Endothelial cell of umbilical vein (primary cell): ENCODE data around the gene NDUFB6. TPM values are rescaled to one million over a fixed set of nuclear protein-coding genes. Genes with fewer than 3 reads are reported as not detected.

Experiments used
- BruUV-seq: library from RNA; stranded (reverse); fragments of 400-500 nt; replicated peaks from 2 replicates; lab custom pipeline; 2021; lab: Mats Ljungman, UMichigan
- CTCF ChIA-PET: fragments of 300-600, 350-600 bp; sonication (Branson Sonifier 250); formaldehyde crosslinking; loops from one replicate; lab custom pipeline; 2021; ENCODE audit warnings: antibody characterized with exemption, inconsistent platforms; lab: Charles Lee
- POLR2A ChIA-PET: fragments of 300-600, 350-600 bp; sonication (Branson Sonifier 250); formaldehyde crosslinking; loops from one replicate; lab custom pipeline; 2021; ENCODE audit warnings: antibody characterized with exemption, inconsistent platforms; lab: Charles Lee
- DNase-seq: peaks from one replicate; pipeline ENCODE4 v3.0.0-alpha.2; 2011; ENCODE audit warnings: low read depth, low spot score
- FAIRE-seq: peaks from 2 replicates; lab custom pipeline; 2011; peaks lifted over from hg19 to GRCh38; lab: Jason Lieb, UNC
- H2AFZ ChIP-seq: 2 replicates; pipeline ENCODE4 v1.6.0; 2012; ENCODE audit warnings: low read depth, low read length, control low read depth, inconsistent platforms
- H3K27ac ChIP-seq: 2 replicates; pipeline ENCODE4 v1.5.1; 2011; ENCODE audit warnings: low read depth, mild to moderate bottlenecking, control low read depth, low read length, moderate library complexity; ENCODE audit not compliant: insufficient read depth
- H3K27me3 ChIP-seq, 2 experiments: 2 replicates each; pipeline versions ENCODE4 v1.6.0 to v1.6.1; 2011; ENCODE audit warnings: low read length in 2 of 2, mixed read lengths in 1 of 2; ENCODE audit not compliant: control insufficient read depth in 2 of 2, insufficient read depth in 2 of 2
- H3K36me3 ChIP-seq, 2 experiments: 2 replicates in 1 of 2; 3 replicates in 1 of 2; pipeline ENCODE4 v1.5.1; 2011; ENCODE audit warnings: low read length in 2 of 2, mild to moderate bottlenecking in 1 of 2, moderate library complexity in 1 of 2; ENCODE audit not compliant: control insufficient read depth in 2 of 2, insufficient read depth in 2 of 2; ENCODE audit errors: extremely low read depth in 1 of 2
- H3K4me1 ChIP-seq: 3 replicates; pipeline ENCODE4 v1.5.1; 2011; ENCODE audit warnings: mild to moderate bottlenecking, low read length; ENCODE audit not compliant: control insufficient read depth, insufficient read depth; ENCODE audit errors: extremely low read depth
- H3K4me2 ChIP-seq: 2 replicates; pipeline ENCODE4 v1.6.1; 2011; ENCODE audit warnings: low read length, control low read depth, mixed read lengths; ENCODE audit not compliant: insufficient read depth
- H3K4me3 ChIP-seq, 3 experiments: fragments of 200-600 bp in 1 of 3; sonication (generic), shearing (Covaris generic) in 1 of 3; replicated peaks in 1 of 3; 2 replicates each; pipeline ENCODE4 v1.5.1; 2011 to 2016; ENCODE audit warnings: control low read depth in 3 of 3, low read length in 3 of 3, mild to moderate bottlenecking in 2 of 3, inconsistent platforms in 1 of 3, low read depth in 1 of 3, moderate library complexity in 1 of 3; ENCODE audit not compliant: insufficient read depth in 1 of 3
- H3K79me2 ChIP-seq: 2 replicates; pipeline ENCODE4 v1.6.0; 2012; ENCODE audit warnings: low read length, inconsistent platforms; ENCODE audit not compliant: control insufficient read depth, insufficient read depth
- H3K9ac ChIP-seq: replicated peaks from 2 replicates; pipeline ENCODE3; 2011; ENCODE audit warnings: low read length, control low read depth; ENCODE audit not compliant: insufficient read depth; ENCODE audit errors: extremely low read depth
- H3K9me1 ChIP-seq: replicated peaks from 3 replicates; pipeline ENCODE4 v1.6.0; 2011; ENCODE audit warnings: mild to moderate bottlenecking, low read length; ENCODE audit not compliant: control insufficient read depth, insufficient read depth; ENCODE audit errors: extremely low read depth
- H3K9me3 ChIP-seq: replicated peaks from 2 replicates; pipeline ENCODE4 v1.5.1; 2012; ENCODE audit warnings: low read length, inconsistent platforms; ENCODE audit not compliant: control insufficient read depth, insufficient read depth
- H4K20me1 ChIP-seq: replicated peaks from 2 replicates; pipeline ENCODE3; 2011; ENCODE audit warnings: mild to moderate bottlenecking, low read length; ENCODE audit not compliant: control insufficient read depth, insufficient read depth; ENCODE audit errors: extremely low read depth
- EZH2 ChIP-seq: IDR thresholded peaks from 2 replicates; pipeline ENCODE4 v1.6.1; 2012; ENCODE audit warnings: borderline replicate concordance, low read depth, mild to moderate bottlenecking, moderate library complexity, low read length, inconsistent platforms; ENCODE audit not compliant: severe bottlenecking
- FOS ChIP-seq: IDR thresholded peaks from 2 replicates; pipeline ENCODE4 v1.6.1; 2011; ENCODE audit warnings: mild to moderate bottlenecking, low read length, moderate library complexity, borderline replicate concordance; ENCODE audit not compliant: insufficient read depth
- GATA2 ChIP-seq: IDR thresholded peaks from 2 replicates; pipeline ENCODE4 v1.7.0; 2011; ENCODE audit warnings: low read depth, mild to moderate bottlenecking, moderate library complexity, mixed read lengths, low read length; ENCODE audit not compliant: insufficient read length, insufficient read depth
- JUN ChIP-seq: IDR thresholded peaks from 2 replicates; pipeline ENCODE4 v1.6.1; 2011; ENCODE audit warnings: borderline replicate concordance, low read depth; ENCODE audit not compliant: insufficient read length, insufficient read depth
- MYC ChIP-seq: IDR thresholded peaks from one replicate; pipeline ENCODE4 v1.6.1; 2011; ENCODE audit warnings: mild to moderate bottlenecking, low read depth, low read length
- POLR2A ChIP-seq: IDR thresholded peaks from 2 replicates; pipeline ENCODE4 v1.6.1; 2012; ENCODE audit warnings: low read depth, mild to moderate bottlenecking, control low read depth, low read length
- POLR2AphosphoS5 ChIP-seq: IDR thresholded peaks from 2 replicates; pipeline ENCODE4 v1.6.1; 2012; ENCODE audit warnings: low read depth, mild to moderate bottlenecking, control low read depth, low read length, moderate library complexity; ENCODE audit not compliant: insufficient read depth
- dilution Hi-C: fragments of 300-500 bp; cut with MboI; formaldehyde crosslinking; loops from one replicate; pipeline ENCODE4 v1.15.0; 2019; ENCODE audit warnings: low sequenced_read_pairs; ENCODE audit not compliant: extremely low pct_ligation_motif_present
- intact Hi-C: fragments of 100-400 bp; cut with micrococcal nuclease; formaldehyde crosslinking; loops from one replicate; pipeline ENCODE4 v1.10.0; 2022
- polyA plus RNA-seq, 4 experiments: library from polyadenylated mRNA; depleted of rRNA in 3 of 4; stranded (reverse) in 3 of 4; unstranded in 1 of 4; fragments of >200 nt; gene quantifications; 2 replicates each; pipeline versions ENCODE4 v1.2.1 to v1.2.3, GENCODE V29; 2011 to 2012; ENCODE audit warnings: missing spikeins in 1 of 4
- total RNA-seq: library from RNA; stranded (reverse); gene quantifications from 2 replicates; pipeline ENCODE4 v1.2.3, GENCODE V29; 2021
- TF ChIP-seq, protein P1 (sequence below): IDR thresholded peaks from 2 replicates; pipeline ENCODE4 v1.6.1; 2011; ENCODE audit not compliant: insufficient read depth, insufficient read length
- TF ChIP-seq, protein P2 (sequence below), 2 donors: IDR thresholded peaks; 1 replicate in 1 of 2; 2 replicates in 1 of 2; pipeline ENCODE4 v1.5.1; 2011; ENCODE audit warnings: low read length in 2 of 2, mild to moderate bottlenecking in 2 of 2, moderate library complexity in 2 of 2, control low read depth in 1 of 2, inconsistent platforms in 1 of 2, low read depth in 1 of 2; ENCODE audit not compliant: insufficient read depth in 1 of 2; ENCODE audit errors: extremely low read depth in 1 of 2

NDUFB6 gene
- total and polyA plus RNA-seq, 2 donors (not counting 3 experiments of a cell fraction or from before 2014, with no cell fraction given) = 53.5 to 59.2 TPM

DNA sequence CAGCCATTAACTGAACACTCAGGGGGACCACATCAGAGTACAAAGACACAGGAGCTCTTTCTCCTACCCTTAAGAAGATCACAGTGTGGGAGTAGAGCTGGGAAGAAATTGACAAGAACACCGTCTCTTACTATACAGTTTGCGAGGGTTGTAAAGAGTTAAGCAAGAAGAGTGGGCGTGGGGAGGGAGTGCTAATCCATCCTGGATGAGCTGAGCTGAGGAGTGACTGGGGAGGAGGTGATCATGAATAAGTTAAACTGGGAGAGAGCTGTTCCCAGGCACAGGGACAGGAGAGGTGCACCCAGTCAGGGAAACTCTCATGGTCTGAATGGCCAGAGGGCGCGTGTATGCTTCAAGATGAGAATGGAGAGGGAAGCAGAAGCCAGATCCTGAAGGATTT, 45.3 kb upstream of the NDUFB6 start:
- intact Hi-C loops = no loop called here

More for the DNA sequence above, 45.3 kb upstream of the NDUFB6 start:
- CTCF ChIA-PET = interaction anchor here (0.7 to 1.4 kb wide), 2 partner anchors 38 to 239 kb away, joined by 3 read pairs; no protein-coding TSS in a partner anchor
- no peaks in the 10 kb centered on the region for H3K9me3 ChIP-seq
- H3K27ac ChIP-seq = no peak overlapping the region
- POLR2A ChIA-PET = no interaction called here
- no peaks in the 10 kb centered on the region for H3K4me1 ChIP-seq
- H3K4me2 ChIP-seq = no peak overlapping the region
- no peak overlapping the region for H3K4me3 ChIP-seq
- H4K20me1 ChIP-seq = no peaks in the 10 kb centered on the region
- FAIRE-seq = no peak
- no peak overlapping the region for H3K9ac ChIP-seq
- H3K36me3 ChIP-seq = no peaks in the 10 kb centered on the region
- no peak for DNase-seq
- H3K27me3 ChIP-seq = peaks cover under 1 to 2% of the 10 kb centered on the region in 2 experiments
- H3K9me1 ChIP-seq = no peaks in the 10 kb centered on the region
- no peak overlapping the region for H2AFZ ChIP-seq
- no TSS peak for BruUV-seq
- no peaks in the 10 kb centered on the region for H3K79me2 ChIP-seq
- TF ChIP-seq EZH2 = no peak
- TF ChIP-seq GATA2 = no peak
- TF ChIP-seq JUN = no peak
- TF ChIP-seq FOS = no peak
- TF ChIP-seq, protein P1, sequence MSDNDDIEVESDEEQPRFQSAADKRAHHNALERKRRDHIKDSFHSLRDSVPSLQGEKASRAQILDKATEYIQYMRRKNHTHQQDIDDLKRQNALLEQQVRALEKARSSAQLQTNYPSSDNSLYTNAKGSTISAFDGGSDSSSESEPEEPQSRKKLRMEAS = no peak
- TF ChIP-seq MYC = no peak
- TF ChIP-seq, protein P2, sequence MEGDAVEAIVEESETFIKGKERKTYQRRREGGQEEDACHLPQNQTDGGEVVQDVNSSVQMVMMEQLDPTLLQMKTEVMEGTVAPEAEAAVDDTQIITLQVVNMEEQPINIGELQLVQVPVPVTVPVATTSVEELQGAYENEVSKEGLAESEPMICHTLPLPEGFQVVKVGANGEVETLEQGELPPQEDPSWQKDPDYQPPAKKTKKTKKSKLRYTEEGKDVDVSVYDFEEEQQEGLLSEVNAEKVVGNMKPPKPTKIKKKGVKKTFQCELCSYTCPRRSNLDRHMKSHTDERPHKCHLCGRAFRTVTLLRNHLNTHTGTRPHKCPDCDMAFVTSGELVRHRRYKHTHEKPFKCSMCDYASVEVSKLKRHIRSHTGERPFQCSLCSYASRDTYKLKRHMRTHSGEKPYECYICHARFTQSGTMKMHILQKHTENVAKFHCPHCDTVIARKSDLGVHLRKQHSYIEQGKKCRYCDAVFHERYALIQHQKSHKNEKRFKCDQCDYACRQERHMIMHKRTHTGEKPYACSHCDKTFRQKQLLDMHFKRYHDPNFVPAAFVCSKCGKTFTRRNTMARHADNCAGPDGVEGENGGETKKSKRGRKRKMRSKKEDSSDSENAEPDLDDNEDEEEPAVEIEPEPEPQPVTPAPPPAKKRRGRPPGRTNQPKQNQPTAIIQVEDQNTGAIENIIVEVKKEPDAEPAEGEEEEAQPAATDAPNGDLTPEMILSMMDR (IDR thresholded peaks at IDR 0.05; ENCODE audit: extremely low read depth in 1 of 2, insufficient read depth in 1 of 2, low read depth in 1 of 2, low read length in 2 of 2) = no peak
- TF ChIP-seq POLR2AphosphoS5 = no peak
- no peak for TF ChIP-seq POLR2A
- dilution Hi-C loops = no loop called here
